Neural cell (in vitro differentiated cells): ENCODE results near the gene PPFIA3.

ENCODE experiments used
- CTCF ChIP-seq: fragments of 450-650 bp; IDR thresholded peaks from 2 replicates; pipeline ENCODE4 v1.5.1; 2014; ENCODE audit warnings: antibody characterized with exemption, mild to moderate bottlenecking, moderate library complexity; ENCODE audit not compliant: poor library complexity, severe bottlenecking
- POLR2AphosphoS5 ChIP-seq: IDR thresholded peaks from 2 replicates; pipeline ENCODE4 v1.6.1; 2012
- REST ChIP-seq: IDR thresholded peaks from 2 replicates; pipeline ENCODE4 v1.6.1; 2012; ENCODE audit warnings: borderline replicate concordance
- TAF1 ChIP-seq: IDR thresholded peaks from 2 replicates; pipeline ENCODE4 v1.6.1; 2012; ENCODE audit warnings: low read depth

- TF ChIP-seq TAF1 = no peak
- TF ChIP-seq CTCF = no peak
- no peak for TF ChIP-seq REST
- TF ChIP-seq POLR2AphosphoS5 = no peak
Observed at GRCh38 chr19:49070416-49070815, 48.9 kb upstream of the PPFIA3 start.
